AML-193 (cell line): ENCODE results near the gene HCCS.
"Not testable (repeated sequence)": the region's sequence is repeated elsewhere in the genome, so short reads cannot be mapped to it uniquely, and the experiment has no call there.

Source experiments
- DNase-seq, 2 experiments: peaks; one replicate each; lab custom pipeline; 2025; lab: John Stamatoyannopoulos, UW

Gene HCCS

DNA sequence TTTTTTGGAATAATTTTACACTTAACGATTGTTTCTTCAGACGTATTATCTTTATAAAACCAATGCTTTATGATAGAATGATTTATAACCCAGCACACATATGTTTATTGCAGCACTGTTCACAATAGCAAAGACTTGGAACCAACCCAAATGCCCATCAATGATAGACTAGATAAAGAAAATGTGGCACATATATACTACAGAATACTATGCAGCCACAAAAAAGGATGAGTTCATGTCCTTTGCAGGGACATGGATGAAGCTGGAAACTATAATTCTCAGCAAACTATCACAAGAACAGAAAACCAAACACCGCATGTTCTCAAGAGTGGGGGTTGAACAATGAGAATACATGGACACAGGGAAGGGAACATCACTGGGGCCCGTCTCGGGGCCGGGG, 12.0 kb downstream of the HCCS start:
- not testable (repeated sequence) for DNase-seq

DNA sequence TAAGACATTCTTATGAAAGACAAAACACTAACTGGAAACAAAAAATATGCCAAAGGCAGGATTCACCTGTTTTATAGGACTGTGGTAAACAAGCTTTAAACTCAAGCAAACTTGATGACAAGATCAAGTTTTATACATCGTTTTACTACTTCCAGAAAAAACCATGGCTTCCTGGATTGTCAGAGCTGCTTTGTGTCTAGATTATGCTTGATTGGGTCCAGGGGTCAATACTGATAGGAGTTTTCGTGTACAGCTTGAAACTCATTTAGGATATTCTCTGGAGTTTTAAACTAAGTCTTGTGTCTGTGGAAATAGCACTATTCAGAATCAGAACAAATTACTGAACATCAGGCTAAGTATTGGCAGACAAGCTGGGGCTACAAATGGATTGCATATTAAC, 13.0 kb downstream of the HCCS start:
- no peak for DNase-seq

- DNase-seq, result no peak
Observed at GRCh38 chrX:11125060-11125459, 13.9 kb downstream of the HCCS start.

DNA sequence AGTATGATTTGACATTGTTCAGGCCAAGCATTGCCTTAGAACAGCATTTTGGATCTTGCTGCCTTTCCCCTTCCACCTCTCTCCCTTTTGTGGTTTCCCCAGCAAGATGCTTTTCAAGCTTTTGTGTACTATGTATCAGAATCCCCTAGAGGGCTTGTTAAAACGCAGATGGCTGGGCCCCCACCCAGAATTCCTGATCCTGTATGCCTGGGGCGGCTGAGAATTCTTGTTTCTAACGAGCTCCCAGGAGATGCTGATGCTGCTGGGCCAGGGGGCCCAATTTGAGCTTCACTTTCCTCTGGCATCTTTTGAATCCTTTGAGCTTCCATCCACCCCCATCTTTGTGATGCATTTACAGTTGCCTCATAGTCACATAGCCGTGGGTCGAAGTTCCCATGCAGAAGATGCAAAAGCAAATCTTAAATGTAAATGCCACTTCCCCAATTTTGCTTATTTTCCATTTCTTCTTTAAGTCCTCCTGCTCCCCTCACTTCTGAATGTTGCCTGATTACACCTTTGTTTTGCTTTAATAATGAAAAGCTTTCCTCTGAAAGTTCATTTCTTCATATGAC, 18.5 kb downstream of the HCCS start:
- no peak for DNase-seq

GRCh38 chrX:11130136-11130535, 19.0 kb downstream of the HCCS start:
- DNase-seq, result no peak

- peak in 1 of 2 experiments; percentile 20 for DNase-seq
Observed at GRCh38 chrX:11131146-11131545, 20.0 kb downstream of the HCCS start.

GRCh38 chrX:11135564-11136185, 24.5 kb downstream of the HCCS start:
- no peak for DNase-seq

DNA sequence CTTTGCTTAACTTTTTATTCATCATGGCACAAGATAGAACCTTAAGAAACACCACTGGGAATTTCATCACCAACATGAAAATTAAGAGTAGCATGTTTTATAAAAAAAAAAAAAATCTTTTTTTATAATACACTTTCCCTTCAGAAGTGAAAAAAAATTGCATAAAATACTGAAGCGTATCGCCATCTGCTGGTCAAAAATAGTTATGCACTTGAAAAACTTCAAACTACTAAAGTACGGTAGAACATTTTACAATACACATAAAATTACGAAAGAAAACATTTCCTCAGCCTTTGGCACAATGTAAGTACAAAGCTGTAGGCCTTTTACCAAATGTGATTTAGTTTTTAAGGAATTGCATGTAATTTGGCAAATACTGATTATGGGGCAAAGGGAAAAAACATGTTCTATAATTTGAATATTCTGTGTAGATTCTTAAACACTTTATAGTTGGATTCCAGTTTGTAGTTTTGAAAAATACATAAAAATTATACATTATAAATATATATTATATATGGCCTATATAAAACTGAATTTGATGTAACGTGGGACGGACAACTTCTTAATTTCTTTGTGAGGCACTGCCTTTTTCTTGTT, 26.5 kb downstream of the HCCS start:
- DNase-seq, result peak; percentile 5 to 35

DNA sequence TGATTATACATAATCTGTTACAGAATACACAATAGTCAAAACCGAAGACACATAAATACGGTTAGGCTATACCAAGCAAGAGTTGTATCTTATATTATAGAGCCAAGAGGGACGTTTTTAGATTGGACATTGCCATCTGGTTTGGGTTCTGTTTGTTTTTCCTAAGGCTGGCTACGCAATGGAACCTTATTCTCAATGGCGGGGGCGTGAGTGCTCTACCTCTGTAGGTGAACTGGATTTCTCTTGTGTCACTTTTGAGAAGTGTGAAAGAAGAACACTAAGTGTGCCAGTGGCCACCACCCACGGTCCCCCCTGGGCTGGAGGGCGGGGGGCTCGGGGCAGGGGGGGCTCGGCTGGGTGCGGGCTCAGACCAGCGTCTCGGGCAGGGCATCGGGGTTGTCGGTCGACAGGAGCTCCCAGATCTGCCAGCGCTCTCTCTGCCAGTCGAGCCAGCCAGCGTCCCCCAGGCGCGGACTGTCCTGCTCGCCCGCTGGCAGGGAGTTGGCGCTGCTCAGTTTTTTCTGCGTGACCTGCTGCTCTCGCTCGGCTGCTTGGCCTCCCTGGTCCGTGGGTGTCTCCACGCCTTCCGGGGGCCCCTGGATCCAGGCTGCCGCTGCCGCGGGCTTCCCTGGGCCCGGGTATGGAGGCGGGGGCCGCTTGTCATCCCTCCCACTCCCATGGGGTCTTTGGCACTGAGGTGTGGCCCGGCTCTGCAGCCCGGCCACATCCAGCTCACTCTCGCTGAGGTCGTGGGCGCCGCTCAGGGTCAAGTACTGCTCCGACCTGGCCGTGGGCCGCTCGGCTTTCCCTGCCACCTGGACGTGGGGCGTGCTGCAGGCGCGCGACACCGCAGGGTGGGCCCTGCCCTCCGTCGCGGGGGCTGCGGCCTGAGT, 27.6 kb downstream of the HCCS start:
- DNase-seq, result no peak

DNA sequence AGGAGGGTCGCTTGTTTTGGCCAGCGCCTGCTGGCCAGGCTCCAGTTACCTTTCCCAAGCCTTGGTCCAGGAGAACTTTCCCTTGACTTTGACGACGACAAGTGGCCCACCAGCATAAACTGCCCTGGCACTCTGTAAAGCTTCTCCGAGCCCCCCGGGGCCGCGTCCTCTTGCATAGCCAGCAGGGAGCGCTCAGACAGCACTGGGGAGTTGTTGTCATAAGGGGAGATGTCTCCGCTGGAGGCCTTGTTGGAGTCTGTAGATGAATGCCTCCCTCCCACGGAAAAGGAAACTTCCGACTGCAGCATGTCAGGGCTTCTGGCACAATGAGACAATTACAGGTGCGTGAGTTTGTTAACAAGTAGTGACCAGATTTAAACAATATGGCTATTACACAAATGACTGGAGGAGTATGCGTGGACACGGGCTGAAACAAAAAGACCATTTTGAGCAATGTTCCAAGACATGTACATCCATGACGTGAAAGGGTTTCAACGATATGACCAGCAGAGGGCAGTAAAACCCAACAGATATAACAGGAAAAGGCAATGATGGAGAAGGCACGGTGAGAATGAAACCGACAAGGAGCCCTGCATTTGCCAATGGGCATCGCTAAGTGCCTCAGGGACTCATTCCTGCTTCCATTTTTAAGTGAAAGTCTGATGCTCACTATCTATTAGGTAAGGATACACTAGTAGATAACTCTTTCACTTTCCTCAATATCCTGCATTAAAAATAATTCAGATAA, 33.0 kb downstream of the HCCS start:
- DNase-seq, result peak; percentile 11 to 20

DNA sequence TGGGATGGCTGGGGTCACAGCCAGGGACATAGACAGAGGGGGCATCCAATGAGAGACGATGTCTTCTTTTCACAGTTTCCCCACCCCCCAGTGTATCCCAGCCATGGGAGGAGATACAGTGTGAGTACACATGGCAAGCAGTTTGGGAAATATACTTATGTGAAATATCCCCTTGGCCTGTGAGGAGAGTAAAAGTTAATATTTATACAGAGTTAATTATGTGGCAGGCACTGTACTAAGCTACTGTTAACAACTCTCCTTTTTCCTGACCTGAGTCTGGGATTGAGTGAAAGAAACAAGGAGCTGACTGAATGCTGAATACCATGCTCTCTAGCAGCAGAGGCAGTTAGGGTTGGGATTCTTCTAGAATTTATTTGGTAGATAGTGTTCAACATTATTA, 35.3 kb downstream of the HCCS start:
- DNase-seq, result no peak

GRCh38 chrX:11148401-11148800, 37.3 kb downstream of the HCCS start:
- no peak for DNase-seq

- no peak for DNase-seq
Observed at GRCh38 chrX:11151799-11152559, 40.8 kb downstream of the HCCS start.

- no peak for DNase-seq
Observed at GRCh38 chrX:11159149-11159548, 48.0 kb downstream of the HCCS start.

- DNase-seq, result no peak
Observed at GRCh38 chrX:11164433-11164832, 53.3 kb downstream of the HCCS start.

DNA sequence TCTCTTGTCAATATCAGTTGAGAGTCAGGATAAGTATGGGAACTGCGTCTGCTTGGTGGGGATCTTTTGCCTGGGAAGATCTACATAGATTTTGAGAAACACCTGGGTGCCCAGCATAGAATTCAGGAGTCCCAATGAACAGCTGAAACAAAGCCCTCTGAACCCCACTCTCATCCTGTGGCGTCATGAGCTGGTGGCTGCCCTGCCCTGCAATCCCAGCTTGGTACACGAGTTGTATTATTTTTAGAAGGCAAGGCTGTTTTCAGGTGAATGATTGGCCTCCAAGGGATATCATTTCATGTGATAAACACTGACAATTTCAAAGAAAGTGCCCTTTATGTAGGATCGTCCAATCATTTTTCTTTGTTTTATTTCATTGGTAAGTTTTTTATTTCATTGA, 60.8 kb downstream of the HCCS start:
- no peak for DNase-seq

DNA sequence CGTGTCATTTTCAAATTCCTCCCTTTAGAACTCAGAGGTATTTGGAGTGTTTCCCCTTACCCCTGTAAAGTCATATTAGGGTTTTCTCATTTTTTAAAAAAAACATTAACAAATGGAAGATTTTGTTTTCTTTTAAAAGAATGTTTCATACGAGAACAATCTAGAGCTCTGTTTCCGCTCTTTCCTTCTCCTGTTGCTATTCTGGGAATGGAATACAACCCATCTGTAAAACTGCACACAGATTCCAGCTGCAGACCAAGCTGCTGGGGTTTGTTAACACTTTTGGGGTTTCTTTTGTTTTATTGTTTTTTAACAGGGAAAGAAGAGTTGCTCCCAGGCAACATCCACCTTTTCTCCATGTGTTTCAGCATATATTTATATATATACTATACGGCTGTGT, 61.3 kb downstream of the HCCS start:
- no peak for DNase-seq
